Adrenal gland (tissue), 12 donors: ENCODE measurements around the gene SGSM1. TPM values are rescaled to one million over a fixed set of nuclear protein-coding genes. Genes with fewer than 3 reads are reported as not detected.

Source experiments
- DNase-seq, 7 donors: peaks; one replicate each; pipeline ENCODE4 v3.0.0-alpha.2; 2019 to 2020
- H3K27ac ChIP-seq, 5 donors: fragments of 200-600 bp; sonication (generic) in 4 of 5; 1 replicate in 3 of 5; 2 replicates in 2 of 5; pipeline versions ENCODE4 v1.5.1 to v1.8.0; 2016 to 2020; ENCODE audit warnings: mild to moderate bottlenecking in 1 of 5
- H3K27me3 ChIP-seq: fragments of 200-600 bp; 2 replicates; pipeline ENCODE4 v1.8.0; 2021
- H3K36me3 ChIP-seq, 2 donors: fragments of 200-600 bp; replicated peaks in 1 of 2; 1 replicate in 1 of 2; 2 replicates in 1 of 2; pipeline versions ENCODE4 v1.5.1 to v1.8.0; 2018 to 2022
- H3K4me1 ChIP-seq, 2 donors: fragments of 200-600 bp; replicated peaks in 1 of 2; 1 replicate in 1 of 2; 2 replicates in 1 of 2; pipeline versions ENCODE4 v1.5.1 to v1.8.0; 2018 to 2021
- H3K4me3 ChIP-seq, 4 donors: fragments of 200-600 bp; sonication (generic) in 3 of 4; one replicate each; pipeline ENCODE4 v1.5.1; 2016 to 2018
- H3K9me3 ChIP-seq, 3 donors: fragments of 200-600 bp; sonication (generic) in 1 of 3; replicated peaks in 1 of 3; 1 replicate in 2 of 3; 2 replicates in 1 of 3; pipeline versions ENCODE4 v1.5.1 to v1.8.0; 2016 to 2021
- POLR2A ChIP-seq, 2 donors: fragments of 450-650 bp; IDR thresholded peaks; one replicate each; pipeline ENCODE4 v1.6.1; 2017; ENCODE audit warnings: antibody characterized with exemption in 2 of 2, mild to moderate bottlenecking in 2 of 2, moderate library complexity in 1 of 2
- WGBS, 4 donors: extraction: QIAGEN DNeasy Blood & Tissue Kit in 2 of 4; methylation state at CpG; one replicate each; pipeline versions ENCODE4 v1.1.5 to v1.1.7; 2013 to 2017; 5-methylcytosine and 5-hydroxymethylcytosine counted together
- intact Hi-C, 2 donors: fragments of 100-400 bp; cut with DNase I; formaldehyde crosslinking; loops; one replicate each; pipeline versions ENCODE4 v1.14.1 to v1.15.0; 2022 to 2023
- polyA plus RNA-seq, 3 donors: library from polyadenylated mRNA; stranded (reverse); fragments of 200-250 nt in 2 of 3; fragments of 350-450 nt in 1 of 3; fragmentation: Illumina TruSeq in 1 of 3; extraction: RNeasy Lipid Tissue Mini Kit (QIAGEN cat#74804) in 1 of 3; gene quantifications; one replicate each; pipeline ENCODE4 v1.2.3, GENCODE V29; 2013 to 2014
- total RNA-seq, 9 donors: library from RNA; depleted of rRNA in 4 of 9; stranded (reverse); fragments of >200 nt in 4 of 9; fragments of 120-200 nt in 1 of 9; fragmentation: NEBNext Ultra II Directional in 1 of 9; extraction: Animal tissue kit (Norgen Biotek cat#: 25700) in 1 of 9; gene quantifications; one replicate each; pipeline versions ENCODE4 v1.1.0 to v1.2.4, GENCODE V29; 2013 to 2023
- TF ChIP-seq, protein P1 (sequence below), 6 experiments: fragments of 450-650 bp in 4 of 6; fragments of 200-600 bp in 2 of 6; sonication (generic) in 1 of 6; IDR thresholded peaks; 1 replicate in 5 of 6; 2 replicates in 1 of 6; pipeline versions ENCODE4 v1.5.1 to v1.8.0; 2016 to 2021; ENCODE audit warnings: antibody characterized with exemption in 6 of 6, mild to moderate bottlenecking in 2 of 6, moderate library complexity in 1 of 6
- donor health status: healthy with polysubstance abuse.
- donor health status: Bipolar disorder and iron deficiency.
- donor health status: DM: yes; HTN: yes; CAD: no.
- donor health status: DM: no; HTN: no; CAD: no.
- donor health status: DM: no; HTN: no; CAD: no.
- donor health status: DM: yes; HTN: yes; CAD: no.

Gene SGSM1
- total and polyA plus RNA-seq, 12 donors = 1.9 to 6.8 (median 3.3) TPM

DNA sequence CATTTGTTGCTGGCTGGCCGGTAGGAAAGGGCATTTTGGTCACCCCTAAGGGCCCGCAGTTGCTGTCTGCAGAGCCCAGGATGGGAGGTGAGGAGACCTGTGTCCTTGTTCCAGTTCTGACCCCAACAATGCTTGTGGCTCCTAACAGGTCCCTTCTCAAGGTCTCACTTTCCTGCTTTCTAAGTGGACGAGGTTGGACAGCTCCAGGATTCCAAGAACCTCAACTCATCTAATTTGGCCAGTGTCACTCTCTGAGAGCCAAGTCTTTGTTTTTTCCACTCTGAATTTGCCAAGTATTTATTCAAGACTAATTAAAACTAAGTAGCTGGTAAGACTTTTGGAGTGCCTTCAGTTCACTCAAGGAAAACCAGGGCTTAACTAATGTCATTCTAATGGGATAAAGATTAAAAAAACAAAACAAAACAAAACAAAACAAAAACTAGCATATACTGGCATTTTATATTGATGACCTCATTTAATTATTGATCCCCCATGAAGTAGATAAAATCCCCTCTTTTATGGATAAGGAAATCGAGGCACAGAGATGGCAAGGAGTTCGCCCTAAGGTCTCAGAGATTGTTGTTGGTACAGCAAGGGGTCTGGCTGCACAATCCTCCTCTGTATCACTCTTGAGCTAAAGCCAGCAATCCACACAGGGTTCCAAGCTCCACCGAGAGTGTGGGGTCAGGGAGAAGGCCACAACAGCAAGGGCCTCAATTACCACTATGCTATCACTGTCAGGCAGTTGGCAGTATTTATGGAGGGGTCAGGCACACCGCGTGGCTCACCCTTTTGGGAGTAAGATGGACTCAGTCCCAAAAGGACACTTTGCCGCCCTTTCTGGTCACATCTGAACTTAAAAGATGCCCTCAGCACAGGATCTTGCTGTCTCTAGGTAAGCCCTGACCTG is 8.1 kb downstream of the SGSM1 start:
- intact Hi-C loops = no loop called here
- no peak overlapping the region for H3K4me3 ChIP-seq
- no peaks in the 10 kb centered on the region for H3K9me3 ChIP-seq
- no peak overlapping the region for H3K27ac ChIP-seq
- no peaks in the 10 kb centered on the region for H3K27me3 ChIP-seq
- WGBS, 4 donors = 84 to 89% (median 87%) methylated on average over 6 to 9 of the region's 9 CpGs
- no peak for TF ChIP-seq POLR2A (IDR thresholded peaks at IDR 0.05)
- TF ChIP-seq, protein P1, sequence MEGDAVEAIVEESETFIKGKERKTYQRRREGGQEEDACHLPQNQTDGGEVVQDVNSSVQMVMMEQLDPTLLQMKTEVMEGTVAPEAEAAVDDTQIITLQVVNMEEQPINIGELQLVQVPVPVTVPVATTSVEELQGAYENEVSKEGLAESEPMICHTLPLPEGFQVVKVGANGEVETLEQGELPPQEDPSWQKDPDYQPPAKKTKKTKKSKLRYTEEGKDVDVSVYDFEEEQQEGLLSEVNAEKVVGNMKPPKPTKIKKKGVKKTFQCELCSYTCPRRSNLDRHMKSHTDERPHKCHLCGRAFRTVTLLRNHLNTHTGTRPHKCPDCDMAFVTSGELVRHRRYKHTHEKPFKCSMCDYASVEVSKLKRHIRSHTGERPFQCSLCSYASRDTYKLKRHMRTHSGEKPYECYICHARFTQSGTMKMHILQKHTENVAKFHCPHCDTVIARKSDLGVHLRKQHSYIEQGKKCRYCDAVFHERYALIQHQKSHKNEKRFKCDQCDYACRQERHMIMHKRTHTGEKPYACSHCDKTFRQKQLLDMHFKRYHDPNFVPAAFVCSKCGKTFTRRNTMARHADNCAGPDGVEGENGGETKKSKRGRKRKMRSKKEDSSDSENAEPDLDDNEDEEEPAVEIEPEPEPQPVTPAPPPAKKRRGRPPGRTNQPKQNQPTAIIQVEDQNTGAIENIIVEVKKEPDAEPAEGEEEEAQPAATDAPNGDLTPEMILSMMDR (IDR thresholded peaks at IDR 0.05) = no peak
- no peaks in the 10 kb centered on the region for H3K4me1 ChIP-seq
- no peaks in the 10 kb centered on the region for H3K36me3 ChIP-seq
- DNase-seq = no peak

DNA sequence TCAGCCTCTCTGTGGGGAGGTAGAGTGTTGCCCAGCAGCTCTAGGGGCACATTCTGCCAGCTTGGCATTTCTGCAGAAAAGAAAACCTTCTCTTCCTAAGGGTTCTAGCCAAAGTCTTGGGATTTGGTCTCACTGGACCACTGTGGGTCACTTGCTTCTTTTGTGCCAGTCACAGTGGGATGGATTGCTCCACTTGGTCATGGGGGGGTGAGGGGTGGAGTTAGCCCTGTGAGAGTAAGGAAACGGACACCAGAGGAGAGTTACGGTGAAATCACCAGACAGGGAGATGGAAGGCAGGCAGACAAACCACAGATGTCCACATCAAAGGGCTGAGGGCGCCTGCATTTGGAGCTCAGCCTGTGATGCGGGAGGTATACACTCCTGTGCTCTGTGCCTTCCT is 10.8 kb downstream of the SGSM1 start:
- no peaks in the 10 kb centered on the region for H3K4me1 ChIP-seq
- no peaks in the 10 kb centered on the region for H3K9me3 ChIP-seq
- no peak overlapping the region for H3K27ac ChIP-seq
- intact Hi-C loops = no loop called here
- no peaks in the 10 kb centered on the region for H3K36me3 ChIP-seq
- WGBS, 4 donors = 71 to 79% (median 75%) methylated on average over 4 of the region's 4 CpGs
- H3K27me3 ChIP-seq = no peaks in the 10 kb centered on the region
- no peak overlapping the region for H3K4me3 ChIP-seq
- TF ChIP-seq POLR2A (IDR thresholded peaks at IDR 0.05) = no peak
- TF ChIP-seq, protein P1 (IDR thresholded peaks at IDR 0.05) = no peak
- peak in 1 of 7 donors; percentile 83 for DNase-seq

DNA sequence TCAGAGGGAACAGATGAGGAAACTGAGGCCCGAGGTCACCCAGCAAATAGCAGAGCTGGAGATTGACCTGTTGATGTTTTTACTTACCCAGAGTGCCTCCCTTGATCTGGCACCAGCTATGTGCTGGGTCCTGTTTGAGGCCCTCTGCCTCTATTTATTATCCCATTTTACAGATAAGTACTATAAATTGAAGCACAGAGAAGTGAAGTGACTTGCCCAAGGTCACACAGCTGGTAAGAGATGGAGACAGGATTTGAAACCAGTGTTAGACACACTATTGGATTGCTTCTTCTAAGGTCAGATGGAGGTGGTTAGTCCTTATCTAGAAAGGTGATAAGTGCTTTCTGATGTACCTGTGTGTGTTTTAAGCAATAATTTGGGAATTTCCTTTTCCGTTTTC is 13.5 kb downstream of the SGSM1 start:
- Histone ChIP-seq H3K27ac (no peak overlapping the region), H3K36me3 (no peaks in the 10 kb centered on the region), H3K9me3 (no peaks in the 10 kb centered on the region), H3K4me3 (no peak overlapping the region), H3K4me1 (no peaks in the 10 kb centered on the region), H3K27me3 (no peaks in the 10 kb centered on the region)
- 36 to 77% (median 59%) methylated on average over 2 of the region's 2 CpGs for WGBS, 4 donors
- TF ChIP-seq, protein P1 (IDR thresholded peaks at IDR 0.05) = no peak
- TF ChIP-seq POLR2A (IDR thresholded peaks at IDR 0.05) = no peak
- intact Hi-C loops = no loop called here
- DNase-seq = no peak

DNA sequence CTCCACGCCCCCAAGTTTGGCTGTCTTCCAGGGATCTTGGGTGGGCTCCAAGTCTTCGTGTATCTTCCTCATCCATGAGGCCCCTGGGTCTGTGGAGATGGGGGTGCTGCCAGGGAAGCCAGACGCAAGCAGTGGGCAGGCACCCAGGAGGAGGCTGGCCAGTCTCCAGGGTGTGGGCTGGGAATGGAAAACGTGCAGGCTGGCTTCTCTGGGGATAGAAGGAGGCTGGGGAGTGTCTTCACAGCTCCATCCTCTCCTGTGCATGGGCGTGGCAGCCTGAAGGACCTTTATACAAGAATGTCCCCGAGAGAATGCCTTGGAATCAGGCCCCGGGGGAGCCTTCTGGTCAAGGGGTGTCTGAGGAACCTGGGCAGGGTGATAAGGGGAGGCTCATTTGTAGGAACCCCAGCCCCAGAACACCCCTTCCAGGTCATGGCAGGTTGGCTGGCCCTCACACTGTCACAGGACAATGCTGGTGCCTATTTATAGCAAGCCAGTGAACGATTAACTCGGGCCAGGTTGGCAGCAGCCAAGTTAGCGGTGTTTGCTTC is 14.0 kb downstream of the SGSM1 start:
- H3K36me3 ChIP-seq = no peaks in the 10 kb centered on the region
- DNase-seq = peak in 5 of 7 donors; percentile 18 to 57 (median 29)
- no peak overlapping the region for H3K27ac ChIP-seq
- WGBS, 4 donors = 31 to 56% (median 39%) methylated on average over 5 to 10 of the region's 10 CpGs
- TF ChIP-seq, protein P1 (IDR thresholded peaks at IDR 0.05) = no peak
- TF ChIP-seq POLR2A (IDR thresholded peaks at IDR 0.05) = no peak
- H3K9me3 ChIP-seq = no peaks in the 10 kb centered on the region
- H3K4me1 ChIP-seq = no peaks in the 10 kb centered on the region
- H3K27me3 ChIP-seq = no peaks in the 10 kb centered on the region
- intact Hi-C loops = no loop called here
- H3K4me3 ChIP-seq = no peak overlapping the region
